Measurements from ENCODE around the gene MINDY2.
A peak's percentile ranks its signal among the peaks of the same experiment; 100 is the strongest.
"Not testable (repeated sequence)": the region's sequence is repeated elsewhere in the genome, so short reads cannot be mapped to it uniquely, and the experiment has no call there.

MINDY2 gene

DNA sequence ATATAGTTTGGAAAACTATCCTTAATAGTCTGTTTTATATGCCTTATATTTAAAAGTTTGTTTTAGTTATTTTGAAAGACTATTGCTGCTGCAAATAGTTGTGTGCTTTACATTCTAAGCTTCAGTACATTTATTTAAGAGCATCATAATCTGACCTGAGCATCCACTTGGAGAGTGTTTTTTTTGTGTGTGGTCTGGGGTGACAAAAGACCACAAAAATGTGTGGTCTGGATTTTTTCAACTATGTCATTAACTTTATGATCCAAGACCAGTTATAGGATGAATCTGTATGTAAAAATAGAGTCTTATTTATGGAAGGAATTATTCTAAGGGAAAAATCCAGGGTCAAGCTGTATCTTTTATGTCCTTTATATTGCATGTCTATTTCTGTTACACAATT lies 85.0 kb downstream of the MINDY2 start:
- DNase-seq (ENCODE audit: low spot score): no peak
- H3K27ac ChIP-seq: no peak overlapping the region
- no peak overlapping the region for H3K4me3 ChIP-seq
- TF ChIP-seq, protein P1, sequence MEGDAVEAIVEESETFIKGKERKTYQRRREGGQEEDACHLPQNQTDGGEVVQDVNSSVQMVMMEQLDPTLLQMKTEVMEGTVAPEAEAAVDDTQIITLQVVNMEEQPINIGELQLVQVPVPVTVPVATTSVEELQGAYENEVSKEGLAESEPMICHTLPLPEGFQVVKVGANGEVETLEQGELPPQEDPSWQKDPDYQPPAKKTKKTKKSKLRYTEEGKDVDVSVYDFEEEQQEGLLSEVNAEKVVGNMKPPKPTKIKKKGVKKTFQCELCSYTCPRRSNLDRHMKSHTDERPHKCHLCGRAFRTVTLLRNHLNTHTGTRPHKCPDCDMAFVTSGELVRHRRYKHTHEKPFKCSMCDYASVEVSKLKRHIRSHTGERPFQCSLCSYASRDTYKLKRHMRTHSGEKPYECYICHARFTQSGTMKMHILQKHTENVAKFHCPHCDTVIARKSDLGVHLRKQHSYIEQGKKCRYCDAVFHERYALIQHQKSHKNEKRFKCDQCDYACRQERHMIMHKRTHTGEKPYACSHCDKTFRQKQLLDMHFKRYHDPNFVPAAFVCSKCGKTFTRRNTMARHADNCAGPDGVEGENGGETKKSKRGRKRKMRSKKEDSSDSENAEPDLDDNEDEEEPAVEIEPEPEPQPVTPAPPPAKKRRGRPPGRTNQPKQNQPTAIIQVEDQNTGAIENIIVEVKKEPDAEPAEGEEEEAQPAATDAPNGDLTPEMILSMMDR (IDR thresholded peaks at IDR 0.05): no peak

GRCh38 chr15:58856621-58857020 lies 85.5 kb downstream of the MINDY2 start:
- not testable (repeated sequence) for H3K27ac ChIP-seq; H3K4me3 ChIP-seq; DNase-seq (ENCODE audit: low spot score)

DNA sequence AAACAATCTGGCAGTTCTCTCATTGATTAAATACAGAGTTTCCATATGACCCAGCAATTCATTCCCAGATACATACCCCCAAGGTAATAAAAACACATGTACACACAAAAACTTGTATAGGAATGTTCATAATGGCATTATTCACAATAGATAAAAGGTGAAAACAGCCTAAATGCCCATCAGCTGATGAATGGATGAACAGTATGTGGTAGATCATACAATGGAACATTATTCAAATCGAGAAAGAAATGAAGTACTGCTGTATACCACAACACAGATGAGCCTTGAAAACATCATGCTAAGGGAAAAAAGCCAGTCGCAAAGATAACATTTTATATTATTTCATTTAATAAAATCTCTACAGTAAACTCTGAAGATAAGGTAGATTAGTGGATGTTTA lies 91.2 kb downstream of the MINDY2 start:
- Histone ChIP-seq H3K27ac (no peak overlapping the region), H3K4me3 (no peak overlapping the region)
- DNase-seq (ENCODE audit: low spot score): no peak
- TF ChIP-seq, protein P1 (IDR thresholded peaks at IDR 0.05): no peak

DNA sequence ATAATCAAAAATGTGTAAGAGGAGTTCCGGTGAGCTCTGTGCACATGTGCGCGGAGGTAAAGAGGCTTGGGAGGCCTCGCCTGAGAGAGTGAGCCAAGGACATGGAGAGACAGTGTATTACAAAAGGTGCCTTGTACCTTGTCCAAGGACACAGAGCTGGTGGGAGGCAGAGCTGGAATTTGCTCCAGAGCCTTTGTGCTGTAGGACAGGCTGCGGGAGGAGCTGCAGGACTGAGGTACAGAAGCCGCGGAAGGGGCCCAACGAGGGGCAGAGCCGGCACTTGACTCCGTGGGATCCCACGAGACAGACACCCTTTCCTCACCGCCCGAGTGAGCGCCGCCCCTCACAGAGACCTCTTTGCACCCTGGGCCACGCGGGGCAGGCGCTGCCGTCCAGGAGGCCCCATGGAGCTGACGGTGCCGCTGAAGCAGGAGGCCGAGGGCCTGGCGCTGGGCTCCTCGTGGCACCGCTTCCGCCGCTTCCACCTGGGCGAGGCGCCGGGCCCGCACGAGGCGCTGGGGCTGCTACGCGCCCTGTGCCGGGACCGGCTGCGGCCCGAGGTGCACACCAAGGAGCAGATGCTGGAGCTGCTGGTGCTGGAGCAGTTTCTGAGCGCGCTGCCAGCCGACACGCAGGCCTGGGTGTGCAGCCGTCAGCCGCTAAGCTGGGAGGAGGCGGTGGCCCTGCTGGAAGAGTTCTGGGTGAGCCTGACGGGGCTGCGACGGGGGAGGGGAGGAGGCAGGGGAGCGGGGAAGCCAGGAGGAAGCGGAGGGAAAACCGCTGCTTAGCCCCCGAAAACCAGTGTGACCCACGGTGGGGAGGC lies 93.7 kb downstream of the MINDY2 start:
- Histone ChIP-seq H3K4me3 (peak overlapping the region; percentile 69), H3K27ac (peak overlapping the region in 1 of 2 donors; percentile 5)
- DNase-seq (ENCODE audit: low spot score): peak; percentile 76
- TF ChIP-seq, protein P1 (IDR thresholded peaks at IDR 0.05): no peak

DNA sequence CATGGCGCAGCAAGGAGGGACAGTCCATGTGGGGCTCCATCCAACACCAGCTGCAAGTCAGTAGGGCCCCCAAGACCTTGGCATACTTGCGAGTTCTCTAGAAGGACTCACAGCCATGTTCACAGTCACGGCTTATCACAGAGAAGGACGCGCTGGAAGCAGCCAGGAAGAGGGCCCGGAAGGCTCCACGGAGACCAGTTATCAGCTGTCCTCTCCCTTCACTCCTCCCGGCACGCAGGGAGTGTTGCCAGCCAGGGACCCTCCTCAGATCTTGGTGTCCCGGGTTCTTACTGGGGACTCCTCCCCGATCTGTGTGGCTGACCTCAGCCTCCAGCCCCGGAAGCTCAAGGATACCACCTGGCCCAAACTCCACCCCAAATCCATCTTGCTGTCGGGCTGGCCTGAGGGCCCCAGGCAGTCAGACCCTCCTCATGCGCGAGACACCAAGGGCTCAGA lies 94.4 kb downstream of the MINDY2 start:
- TF ChIP-seq, protein P1 (IDR thresholded peaks at IDR 0.05): no peak
- Histone ChIP-seq H3K4me3 (peak overlapping the region; percentile 69), H3K27ac (peak overlapping the region in 1 of 2 donors; percentile 5)
- DNase-seq (ENCODE audit: low spot score): no peak

DNA sequence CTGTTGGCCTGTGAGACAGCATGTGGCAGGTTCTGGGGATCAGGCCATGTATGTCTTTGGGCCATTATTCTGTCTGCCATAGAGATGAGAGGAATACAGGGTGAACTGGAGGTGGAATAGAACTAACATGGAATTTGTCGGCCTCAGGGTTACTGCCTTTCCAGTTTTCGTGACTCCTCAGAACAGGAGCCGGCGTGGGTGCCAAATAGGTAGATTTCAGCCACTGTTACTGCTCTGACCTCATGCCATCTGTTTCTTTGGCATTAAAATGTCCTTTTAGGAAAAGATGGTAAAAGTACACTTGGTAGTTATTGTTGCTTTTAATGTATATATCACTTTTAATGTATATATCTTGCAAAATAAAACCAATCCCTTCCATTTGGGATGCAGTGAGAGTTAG lies 96.8 kb downstream of the MINDY2 start:
- TF ChIP-seq, protein P1 (IDR thresholded peaks at IDR 0.05): no peak
- H3K27ac ChIP-seq: no peak overlapping the region
- H3K4me3 ChIP-seq: no peak overlapping the region
- no peak for DNase-seq (ENCODE audit: low spot score)

DNA sequence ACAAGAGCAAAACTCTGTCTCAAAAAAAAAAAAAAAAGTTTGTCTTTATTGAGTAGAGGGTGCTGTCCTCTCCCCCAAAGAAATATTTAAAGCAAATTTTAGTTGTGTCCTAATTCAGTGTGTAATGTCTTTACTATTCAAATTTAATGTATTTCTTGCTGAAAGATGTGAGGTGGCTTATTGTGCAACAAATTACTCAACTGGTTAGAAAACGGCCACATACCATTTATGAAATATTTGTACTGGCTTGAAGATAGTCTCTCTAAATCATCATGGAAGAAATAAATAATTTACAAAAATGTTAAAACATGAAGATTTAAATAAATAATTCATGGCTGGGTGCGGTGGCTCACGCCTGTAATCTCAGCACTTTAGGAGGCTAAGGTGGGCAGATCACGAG lies 99.3 kb downstream of the MINDY2 start:
- DNase-seq (ENCODE audit: low spot score): no peak
- TF ChIP-seq, protein P1 (IDR thresholded peaks at IDR 0.05): no peak
- H3K27ac ChIP-seq: no peak overlapping the region
- no peak overlapping the region for H3K4me3 ChIP-seq
